PC-3 (cell line): ENCODE data around the gene AAMDC. TPM values are rescaled to one million over a fixed set of nuclear protein-coding genes. Genes with fewer than 3 reads are reported as not detected.

Experiments
- ATAC-seq: fragments of 200-7000 bp; cut with Tn5 transposase; 2 replicates; pipeline ENCODE4 v1.9.1; 2020; ENCODE audit warnings: mild to moderate bottlenecking, moderate library complexity
- BruUV-seq: library from RNA; stranded (reverse); fragments of 400-500 nt; replicated peaks from 2 replicates; lab custom pipeline; 2021; lab: Mats Ljungman, UMichigan
- CTCF ChIA-PET: fragments of 300-600 bp; sonication (Branson Sonifier 250); formaldehyde crosslinking; loops from one replicate; lab custom pipeline; 2022; ENCODE audit warnings: antibody characterized with exemption; lab: Charles Lee
- POLR2A ChIA-PET: fragments of 300-600 bp; sonication (Branson Sonifier 250); formaldehyde crosslinking; loops from one replicate; lab custom pipeline; 2022; ENCODE audit warnings: antibody characterized with exemption; ENCODE audit not compliant: unreplicated experiment; lab: Charles Lee
- DNase-seq: peaks from one replicate; pipeline ENCODE4 v3.0.0-alpha.2; 2015
- H2AFZ ChIP-seq: fragments of 300-600 bp; sonication (generic); 2 replicates; pipeline ENCODE4 v1.6.0; 2016; ENCODE audit warnings: antibody characterized with exemption, low read length
- H3F3A ChIP-seq: fragments of 300-600 bp; sonication (generic); one replicate; pipeline ENCODE4 v1.6.0; 2017; ENCODE audit warnings: antibody characterized with exemption, low read length, control low read depth, mild to moderate bottlenecking; ENCODE audit not compliant: unreplicated experiment
- H3K27ac ChIP-seq: fragments of 300-600 bp; sonication (generic); 2 replicates; pipeline ENCODE4 v1.5.1; 2016; ENCODE audit warnings: mild to moderate bottlenecking, low read length
- H3K27me3 ChIP-seq: fragments of 300-600 bp; sonication (generic); 2 replicates; pipeline ENCODE4 v1.6.1; 2016; ENCODE audit warnings: low read length, mixed read lengths
- H3K36me3 ChIP-seq: fragments of 300-600 bp; sonication (generic); 2 replicates; pipeline ENCODE4 v1.6.1; 2016; ENCODE audit warnings: low read depth, mixed run types, low read length, mixed read lengths
- H3K4me1 ChIP-seq: fragments of 300-600 bp; sonication (generic); 2 replicates; pipeline ENCODE4 v1.5.1; 2016; ENCODE audit warnings: low read length; ENCODE audit not compliant: insufficient read depth
- H3K4me2 ChIP-seq: fragments of 300-600 bp; sonication (generic); 2 replicates; pipeline ENCODE4 v1.6.0; 2016; ENCODE audit warnings: low read length
- H3K4me3 ChIP-seq: fragments of 300-600 bp; sonication (generic); 2 replicates; pipeline ENCODE4 v1.5.1; 2016; ENCODE audit warnings: mild to moderate bottlenecking, low read length, mixed read lengths
- H3K79me2 ChIP-seq: fragments of 300-600 bp; sonication (generic); 2 replicates; pipeline ENCODE4 v1.6.1; 2017; ENCODE audit warnings: low read length, mixed read lengths
- H3K9ac ChIP-seq: fragments of 300-600 bp; sonication (generic); 2 replicates; pipeline ENCODE4 v1.6.0; 2016; ENCODE audit warnings: mild to moderate bottlenecking, low read length
- H3K9me2 ChIP-seq: fragments of 300-600 bp; sonication (generic); replicated peaks from 2 replicates; pipeline ENCODE4 v1.6.1; 2016; ENCODE audit warnings: mixed run types, low read length, mixed read lengths
- H3K9me3 ChIP-seq: fragments of 300-600 bp; sonication (generic); 2 replicates; pipeline ENCODE4 v1.6.1; 2016; ENCODE audit warnings: low read length, mixed read lengths
- H4K20me1 ChIP-seq: fragments of 300-600 bp; sonication (generic); 2 replicates; pipeline ENCODE4 v1.6.1; 2016; ENCODE audit warnings: low read length, mixed read lengths
- EZH2 ChIP-seq: fragments of 300-600 bp; sonication (generic); IDR thresholded peaks from one replicate; pipeline ENCODE4 v1.6.1; 2017; ENCODE audit warnings: antibody characterized with exemption, mild to moderate bottlenecking, low read length; ENCODE audit not compliant: unreplicated experiment
- EZH2phosphoT487 ChIP-seq: fragments of 300-600 bp; sonication (generic); IDR thresholded peaks from 2 replicates; pipeline ENCODE4 v1.6.1; 2018; ENCODE audit warnings: mild to moderate bottlenecking, antibody characterized with exemption, low read length, borderline replicate concordance
- intact Hi-C: fragments of 100-400 bp; cut with micrococcal nuclease; formaldehyde crosslinking; loops from 2 replicates; pipeline ENCODE4 v1.9.0; 2023
- total RNA-seq: library from RNA; depleted of rRNA; stranded (reverse); fragments of >200 nt; gene quantifications from 2 replicates; pipeline ENCODE4 v1.2.3, GENCODE V29; 2014
- TF ChIP-seq, protein P1 (sequence below): fragments of 300-600 bp; sonication (generic); conservative IDR thresholded peaks from 2 replicates; pipeline ENCODE4 v1.5.1; 2017; ENCODE audit warnings: antibody characterized with exemption, low read depth, mild to moderate bottlenecking, low read length

Gene AAMDC
- total RNA-seq, 1 experiment from 2014 or later: 18.0 TPM

DNA sequence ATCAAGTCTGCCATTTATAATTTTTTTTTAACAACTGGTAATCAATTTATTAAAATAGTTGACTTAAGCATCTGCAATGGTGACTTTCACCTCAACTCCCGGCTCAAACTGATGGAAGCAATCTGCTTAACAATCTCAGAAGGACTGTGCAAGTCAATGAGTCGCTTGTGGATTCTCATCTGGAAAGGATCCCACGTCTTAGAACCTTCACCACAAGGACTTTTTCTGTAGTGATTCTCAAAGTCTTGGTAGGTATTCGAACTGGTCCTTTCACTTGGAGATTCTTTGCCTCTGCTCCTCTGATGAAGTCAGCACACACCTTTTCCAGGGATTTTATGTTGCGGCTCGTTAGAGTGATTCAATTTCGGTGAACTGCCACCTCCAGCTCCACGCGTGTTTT, 7.7 kb upstream of the AAMDC start:
- peaks cover 12% of the 10 kb centered on the region for H4K20me1 ChIP-seq
- POLR2A ChIA-PET: no interaction called here
- H3K27me3 ChIP-seq: no peaks in the 10 kb centered on the region
- no peak overlapping the region for H2AFZ ChIP-seq
- no peak for ATAC-seq
- CTCF ChIA-PET: no interaction called here
- peaks cover 15% of the 10 kb centered on the region; the same call in 1 of the 2 replicates for H3K36me3 ChIP-seq
- no peak for DNase-seq
- H3K79me2 ChIP-seq: peaks cover 76% of the 10 kb centered on the region
- H3K4me2 ChIP-seq: no peak overlapping the region
- no peak overlapping the region for H3K9ac ChIP-seq
- H3K4me1 ChIP-seq: peaks cover 7% of the 10 kb centered on the region; the same call in 1 of the 2 replicates
- BruUV-seq: no TSS peak
- H3K4me3 ChIP-seq: no peak overlapping the region
- TF ChIP-seq, protein P1, sequence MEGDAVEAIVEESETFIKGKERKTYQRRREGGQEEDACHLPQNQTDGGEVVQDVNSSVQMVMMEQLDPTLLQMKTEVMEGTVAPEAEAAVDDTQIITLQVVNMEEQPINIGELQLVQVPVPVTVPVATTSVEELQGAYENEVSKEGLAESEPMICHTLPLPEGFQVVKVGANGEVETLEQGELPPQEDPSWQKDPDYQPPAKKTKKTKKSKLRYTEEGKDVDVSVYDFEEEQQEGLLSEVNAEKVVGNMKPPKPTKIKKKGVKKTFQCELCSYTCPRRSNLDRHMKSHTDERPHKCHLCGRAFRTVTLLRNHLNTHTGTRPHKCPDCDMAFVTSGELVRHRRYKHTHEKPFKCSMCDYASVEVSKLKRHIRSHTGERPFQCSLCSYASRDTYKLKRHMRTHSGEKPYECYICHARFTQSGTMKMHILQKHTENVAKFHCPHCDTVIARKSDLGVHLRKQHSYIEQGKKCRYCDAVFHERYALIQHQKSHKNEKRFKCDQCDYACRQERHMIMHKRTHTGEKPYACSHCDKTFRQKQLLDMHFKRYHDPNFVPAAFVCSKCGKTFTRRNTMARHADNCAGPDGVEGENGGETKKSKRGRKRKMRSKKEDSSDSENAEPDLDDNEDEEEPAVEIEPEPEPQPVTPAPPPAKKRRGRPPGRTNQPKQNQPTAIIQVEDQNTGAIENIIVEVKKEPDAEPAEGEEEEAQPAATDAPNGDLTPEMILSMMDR: no peak
- TF ChIP-seq EZH2phosphoT487 (no peak), EZH2 (no peak)
- H3K9me3 ChIP-seq: no peaks in the 10 kb centered on the region
- no peak overlapping the region for H3K27ac ChIP-seq
- no peaks in the 10 kb centered on the region for H3K9me2 ChIP-seq
- intact Hi-C loops: no loop called here
- no peaks in the 10 kb centered on the region for H3F3A ChIP-seq

DNA sequence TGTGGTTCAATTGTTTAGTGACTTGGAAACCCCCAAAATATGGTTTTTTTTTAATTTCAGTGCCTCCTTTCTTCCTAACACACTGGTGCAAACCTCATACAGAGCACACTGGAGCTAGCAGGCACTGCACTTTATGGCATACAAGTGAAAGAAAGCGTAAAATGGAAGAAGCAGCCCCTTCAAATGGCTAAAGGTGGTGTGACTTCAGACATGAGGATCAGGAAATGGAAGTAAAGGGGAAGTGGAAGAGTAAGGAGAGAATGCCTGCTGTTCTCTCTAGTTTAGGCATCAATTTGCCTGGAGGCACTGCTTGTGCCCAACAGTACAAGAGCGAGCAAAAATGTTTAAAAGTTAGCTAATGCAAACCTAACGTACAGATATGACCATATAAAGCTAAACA, 6.1 kb upstream of the AAMDC start:
- peaks cover 83% of the 10 kb centered on the region for H3K79me2 ChIP-seq
- intact Hi-C loops: no loop called here
- ATAC-seq (no peak), DNase-seq (no peak)
- no peaks in the 10 kb centered on the region for H3F3A ChIP-seq
- H3K4me2 ChIP-seq: no peak overlapping the region
- peaks cover 12% of the 10 kb centered on the region for H4K20me1 ChIP-seq
- H3K9ac ChIP-seq: no peak overlapping the region
- H3K4me1 ChIP-seq: peaks cover 13% of the 10 kb centered on the region; the same call in 1 of the 2 replicates
- no peak for TF ChIP-seq EZH2phosphoT487
- TF ChIP-seq EZH2: no peak
- TF ChIP-seq, protein P1: no peak
- H3K9me3 ChIP-seq: no peaks in the 10 kb centered on the region
- no peak overlapping the region for H3K4me3 ChIP-seq
- H3K27me3 ChIP-seq: no peaks in the 10 kb centered on the region
- POLR2A ChIA-PET: no interaction called here
- no TSS peak for BruUV-seq
- CTCF ChIA-PET: no interaction called here
- no peak overlapping the region for H3K27ac ChIP-seq
- H2AFZ ChIP-seq: no peak overlapping the region
- H3K9me2 ChIP-seq: no peaks in the 10 kb centered on the region
- H3K36me3 ChIP-seq: peaks cover 15% of the 10 kb centered on the region; the same call in 1 of the 2 replicates

DNA sequence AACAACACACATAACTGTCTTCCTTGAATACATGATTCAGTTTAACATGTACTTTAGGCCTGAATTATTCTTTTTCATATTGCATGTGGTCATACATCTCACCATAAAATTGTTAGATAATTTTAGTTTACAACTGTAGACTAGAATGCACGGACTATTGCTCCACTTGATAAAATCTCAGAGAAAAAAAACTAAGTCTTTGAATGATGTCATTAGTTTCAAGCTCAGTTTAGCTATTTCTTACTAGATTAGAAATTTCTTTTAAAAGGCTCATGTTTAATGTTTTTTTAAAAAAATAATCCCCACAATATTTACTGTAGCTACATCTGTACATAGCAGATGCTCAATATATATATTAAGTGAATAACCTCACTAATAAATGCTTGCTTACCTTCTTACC, 5.5 kb upstream of the AAMDC start:
- peaks cover 9% of the 10 kb centered on the region for H4K20me1 ChIP-seq
- CTCF ChIA-PET: no interaction called here

More for the DNA sequence above, 5.5 kb upstream of the AAMDC start:
- BruUV-seq: no TSS peak
- DNase-seq: no peak
- Histone ChIP-seq H3K36me3 (peaks cover 15% of the 10 kb centered on the region; the same call in 1 of the 2 replicates), H3K79me2 (peaks cover 83% of the 10 kb centered on the region), H3K4me1 (peaks cover 13% of the 10 kb centered on the region; the same call in 1 of the 2 replicates), H3K9ac (no peak overlapping the region), H3K4me3 (no peak overlapping the region), H3K9me3 (no peaks in the 10 kb centered on the region), H3K9me2 (no peaks in the 10 kb centered on the region), H3K4me2 (no peak overlapping the region), H3F3A (no peaks in the 10 kb centered on the region), H3K27me3 (no peaks in the 10 kb centered on the region), H2AFZ (no peak overlapping the region), H3K27ac (no peak overlapping the region)
- no peak for ATAC-seq
- POLR2A ChIA-PET: no interaction called here
- TF ChIP-seq EZH2 (no peak), EZH2phosphoT487 (no peak)
- TF ChIP-seq, protein P1: no peak
- intact Hi-C loops: no loop called here
